ENCODE data around the gene PPDPF. TPM values are rescaled to one million over a fixed set of nuclear protein-coding genes. Genes with fewer than 3 reads are reported as not detected.
"Not testable (repeated sequence)": the region's sequence is repeated elsewhere in the genome, so short reads cannot be mapped to it uniquely, and the experiment has no call there.

PPDPF gene
- total RNA-seq, 1 donor from 2014 or later = 793 TPM

- DNase-seq (ENCODE audit: low spot score) = no peak
These were observed 20.2 kb upstream of the PPDPF start for GRCh38 chr20:63500151-63500901.

GRCh38 chr20:63500902-63501817 is 19.4 kb upstream of the PPDPF start:
- DNase-seq (ENCODE audit: low spot score) = no peak

GRCh38 chr20:63501818-63502670 is 18.5 kb upstream of the PPDPF start:
- no peak for DNase-seq (ENCODE audit: low spot score)

DNA sequence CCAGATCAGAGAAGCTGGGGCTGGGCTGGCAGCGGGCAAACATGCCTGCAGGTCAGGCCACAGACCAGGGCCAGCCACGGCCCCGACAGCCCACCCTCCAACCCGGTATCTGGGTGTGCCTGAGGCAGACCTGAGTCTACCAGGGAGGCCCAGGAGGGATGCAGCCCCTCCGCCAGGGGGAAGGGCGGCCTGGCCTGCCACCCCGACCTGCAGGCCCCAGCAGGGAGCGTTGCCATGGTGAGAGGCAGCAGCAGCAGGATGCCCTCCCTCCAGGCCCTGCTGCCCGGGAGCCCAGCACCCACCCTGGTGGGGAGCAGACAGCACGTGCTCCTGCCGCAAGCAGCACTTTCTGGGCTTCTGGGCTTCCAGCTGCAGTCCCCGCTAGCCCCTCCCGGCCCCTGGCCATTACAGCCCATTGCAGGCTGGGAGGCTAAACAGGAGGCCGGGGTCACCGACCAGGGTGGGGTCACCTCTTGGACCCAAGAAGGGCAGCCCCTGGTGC is 17.8 kb upstream of the PPDPF start:
- no peak for DNase-seq (ENCODE audit: low spot score)

DNA sequence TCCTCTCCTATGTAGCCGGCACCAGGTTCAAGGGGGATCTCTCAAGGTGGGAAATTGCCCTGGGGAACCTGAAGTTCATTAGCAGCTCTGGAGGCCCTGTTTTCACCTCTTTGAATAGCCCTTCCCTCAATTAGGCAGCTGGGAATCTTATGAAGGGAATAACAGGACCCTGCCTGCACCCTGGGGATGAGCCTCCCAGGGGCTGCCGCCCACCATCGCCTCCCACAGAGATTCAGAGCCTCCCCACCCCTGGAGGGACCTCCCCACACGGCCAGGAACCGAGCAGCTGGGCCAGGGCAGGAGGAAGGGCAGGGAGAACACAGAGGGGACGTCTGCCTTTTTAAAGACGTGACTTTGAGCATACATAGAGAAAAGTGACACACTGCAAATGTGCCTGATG is 17.0 kb upstream of the PPDPF start:
- no peak for DNase-seq (ENCODE audit: low spot score)

- DNase-seq (ENCODE audit: low spot score) = no peak
These were observed 15.9 kb upstream of the PPDPF start for GRCh38 chr20:63504642-63505041.

GRCh38 chr20:63505281-63505680 is 15.3 kb upstream of the PPDPF start:
- DNase-seq (ENCODE audit: low spot score) = no peak

DNA sequence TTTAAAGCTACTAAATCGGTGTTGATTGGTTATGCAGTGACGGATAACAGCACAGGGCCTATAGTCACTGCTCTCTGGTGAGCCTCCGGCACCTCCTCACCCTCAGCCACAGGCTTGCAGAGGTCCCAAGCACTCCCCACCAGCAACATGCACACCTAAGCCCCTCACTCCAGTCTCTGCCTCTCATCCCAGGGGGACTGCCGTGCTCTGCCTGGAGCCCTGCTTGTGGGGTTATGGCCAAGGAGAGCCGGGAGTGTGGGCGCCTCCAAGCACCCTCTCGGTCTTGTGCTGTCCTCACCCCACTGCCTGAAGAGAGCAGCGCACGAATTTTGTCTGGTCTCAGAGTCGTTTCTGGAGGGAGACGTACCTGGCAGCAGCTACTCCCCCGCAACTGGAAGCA is 14.8 kb upstream of the PPDPF start:
- no peak for DNase-seq (ENCODE audit: low spot score)

- no peak for DNase-seq (ENCODE audit: low spot score)
These were observed 13.4 kb upstream of the PPDPF start for GRCh38 chr20:63507083-63507743.

GRCh38 chr20:63508072-63508768 is 12.3 kb upstream of the PPDPF start:
- DNase-seq (ENCODE audit: low spot score) = no peak

- DNase-seq (ENCODE audit: low spot score) = no peak
These were observed 11.4 kb upstream of the PPDPF start for GRCh38 chr20:63509088-63509564.

DNA sequence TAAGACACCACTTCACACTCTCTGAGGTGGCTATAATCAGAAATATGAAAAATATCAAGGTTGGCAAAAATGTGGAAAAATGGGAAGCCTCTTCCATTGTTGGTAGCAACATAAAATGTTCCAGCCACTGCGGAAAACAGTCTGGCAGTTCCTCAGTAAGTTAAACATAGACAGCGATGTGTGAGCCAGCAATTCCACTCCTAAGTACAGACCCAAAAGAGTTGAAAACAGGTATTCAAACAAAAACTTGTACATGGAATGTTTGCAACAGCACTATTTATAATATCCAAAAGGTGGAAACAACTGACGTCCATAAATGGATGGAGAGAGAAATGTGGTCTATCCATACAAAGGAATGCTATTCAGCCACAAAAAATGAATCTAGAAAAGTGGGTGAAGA is 7.4 kb upstream of the PPDPF start:
- no peak for DNase-seq (ENCODE audit: low spot score)

- not testable (repeated sequence) for DNase-seq (ENCODE audit: low spot score)
These were observed 6.0 kb upstream of the PPDPF start for GRCh38 chr20:63514520-63514919.

DNA sequence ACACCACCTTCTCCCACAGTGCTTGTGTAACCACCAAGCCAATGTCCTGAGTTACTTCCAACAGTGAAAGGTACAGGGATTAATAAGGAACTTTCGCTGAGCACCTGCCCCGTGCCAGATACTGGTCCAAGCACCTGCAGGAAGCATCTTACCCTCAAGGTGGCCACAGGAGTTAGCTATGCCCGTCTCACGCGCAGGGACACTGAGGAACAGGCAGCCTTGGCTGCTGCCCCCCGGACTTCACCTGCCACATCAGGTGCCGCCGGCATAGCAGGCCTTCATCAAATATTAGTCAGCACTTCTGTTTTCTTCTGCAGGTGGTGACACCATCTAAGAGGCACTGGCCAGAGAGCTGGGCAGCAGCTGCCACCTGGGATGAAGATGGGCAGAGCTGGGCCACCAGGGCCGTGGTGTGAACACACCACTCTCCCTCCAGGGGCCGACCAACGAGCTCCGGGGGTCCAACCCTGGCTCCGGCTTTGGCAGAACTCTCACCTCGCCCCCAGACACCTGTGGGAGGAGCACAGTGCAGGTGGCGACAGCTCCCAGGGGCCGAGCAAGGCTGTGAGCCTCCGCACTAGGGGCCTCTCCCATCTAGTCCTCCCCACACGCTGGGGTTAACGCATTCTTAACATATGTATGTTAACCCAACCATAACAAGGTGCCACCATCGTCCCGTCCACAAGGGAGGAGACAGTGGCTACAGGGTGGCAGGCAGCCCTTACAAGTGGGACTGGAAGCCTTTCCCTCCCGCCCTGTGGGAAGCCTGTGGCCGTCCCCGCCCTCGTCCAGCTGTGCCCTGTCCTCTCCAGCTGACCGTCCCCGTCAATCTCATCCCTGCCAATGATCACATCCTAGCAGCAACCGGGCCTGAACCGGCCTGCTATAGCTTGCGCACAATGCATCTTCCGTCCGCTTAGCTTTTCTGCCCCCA is 2.9 kb upstream of the PPDPF start:
- DNase-seq (ENCODE audit: low spot score) = no peak

DNA sequence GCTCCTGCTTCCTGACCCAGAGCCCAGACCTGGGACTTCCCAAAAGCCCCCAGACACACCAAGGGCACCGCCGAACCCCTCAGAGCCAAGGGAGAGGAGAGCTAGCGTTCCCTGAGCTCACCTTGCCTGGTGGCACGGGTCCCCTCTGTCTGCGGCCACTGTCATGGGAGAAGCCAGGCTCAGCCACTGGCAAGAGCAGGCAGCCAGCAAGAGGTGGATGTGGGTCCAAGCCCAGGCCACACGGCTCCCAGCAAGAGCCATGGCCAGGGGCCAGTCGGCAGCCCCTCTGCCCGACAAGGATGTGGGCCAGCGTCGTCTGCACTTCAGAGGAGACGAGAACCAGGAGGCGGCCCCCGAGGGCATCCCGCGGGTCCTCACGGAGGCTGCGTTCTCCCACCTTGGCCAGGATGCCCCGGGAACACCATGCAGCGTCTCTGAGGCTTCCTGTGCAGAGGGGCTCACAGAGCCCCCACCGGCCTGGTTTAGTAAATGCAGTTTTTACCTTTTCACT is 2.2 kb upstream of the PPDPF start:
- DNase-seq (ENCODE audit: low spot score) = no peak

DNA sequence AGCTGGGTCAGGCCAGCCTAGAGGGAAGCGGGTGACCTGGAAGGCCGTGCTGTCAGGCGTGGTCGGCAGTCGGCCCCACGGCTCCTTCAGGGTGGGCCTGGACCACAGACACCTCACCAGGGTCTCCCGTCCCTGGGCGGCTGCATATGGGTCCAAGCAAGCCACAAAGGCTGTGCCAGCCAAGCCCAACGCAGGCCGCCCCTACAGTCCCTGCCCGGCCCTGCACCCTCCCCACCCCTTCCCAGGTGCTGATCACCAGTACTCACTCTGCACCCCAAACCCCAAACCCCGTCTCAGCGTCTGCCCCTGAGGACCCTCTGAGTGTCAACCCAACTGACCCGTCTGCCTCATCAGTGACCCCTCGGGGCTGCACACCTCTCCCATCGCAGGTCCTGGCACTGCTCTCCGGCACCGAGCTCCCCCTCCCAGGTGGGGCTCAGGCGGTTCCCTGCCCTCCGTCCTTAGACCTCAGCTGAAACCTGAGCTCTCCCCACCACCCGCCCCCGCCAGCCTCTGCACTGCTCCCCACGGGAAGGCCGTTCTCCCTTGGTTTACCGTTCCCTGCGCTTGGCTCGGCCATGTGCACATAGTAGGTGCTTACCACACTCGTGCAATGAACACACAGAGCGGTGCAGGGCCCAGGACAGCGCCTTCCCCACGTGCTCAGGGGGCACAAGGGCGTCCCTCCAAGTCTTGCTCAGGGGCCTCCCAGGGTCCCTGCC is 1.5 kb upstream of the PPDPF start:
- no peak for DNase-seq (ENCODE audit: low spot score)

DNA sequence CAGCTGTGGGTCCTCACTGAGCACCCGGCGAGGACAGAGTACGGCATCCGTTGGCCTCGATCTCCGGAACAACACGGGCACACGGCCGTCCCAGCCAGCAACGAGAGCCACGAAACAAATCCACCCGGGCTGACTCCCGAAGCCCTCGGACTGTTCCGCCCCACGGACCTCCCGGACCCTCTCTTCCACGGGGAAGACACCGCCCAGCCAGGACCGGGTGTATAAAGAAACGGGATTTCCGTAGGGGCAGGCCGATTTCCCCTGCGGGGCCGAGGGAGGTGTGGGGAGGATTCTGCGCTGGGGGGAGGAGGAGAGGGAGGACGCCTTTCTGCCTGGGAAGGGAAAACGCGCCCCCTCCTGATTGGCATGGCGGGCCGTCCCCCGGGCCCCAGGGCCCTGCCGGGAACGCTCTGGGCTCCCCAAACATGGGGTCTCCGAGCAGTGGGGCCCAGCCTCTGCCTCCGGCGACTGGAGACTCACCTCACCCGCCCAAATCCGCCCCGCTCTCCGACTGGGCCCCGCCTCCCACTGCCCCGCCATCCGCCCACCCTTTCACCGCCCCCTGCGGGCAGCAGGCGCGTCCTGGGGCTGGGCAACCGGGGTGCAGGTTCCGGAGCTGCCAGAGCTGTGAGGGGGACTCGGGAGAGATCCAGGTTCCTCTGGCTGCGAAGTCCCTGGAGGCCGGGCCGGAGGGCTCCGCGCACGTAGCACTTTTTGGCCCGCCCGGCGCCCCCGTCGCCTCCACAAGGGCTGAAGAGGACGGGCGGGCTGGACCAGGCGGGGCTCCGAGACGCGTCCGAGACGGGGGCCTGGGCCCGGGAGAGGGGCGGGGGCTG is 679 bp upstream of the PPDPF start:
- no peak for DNase-seq (ENCODE audit: low spot score)
